ENCODE data around the gene PAPSS1. TPM values are rescaled to one million over a fixed set of nuclear protein-coding genes. Genes with fewer than 3 reads are reported as not detected.
A peak's percentile ranks its signal among the peaks of the same experiment; 100 is the strongest.

Gene PAPSS1
- total RNA-seq, 1 donor from 2014 or later = 52.9 TPM

DNA sequence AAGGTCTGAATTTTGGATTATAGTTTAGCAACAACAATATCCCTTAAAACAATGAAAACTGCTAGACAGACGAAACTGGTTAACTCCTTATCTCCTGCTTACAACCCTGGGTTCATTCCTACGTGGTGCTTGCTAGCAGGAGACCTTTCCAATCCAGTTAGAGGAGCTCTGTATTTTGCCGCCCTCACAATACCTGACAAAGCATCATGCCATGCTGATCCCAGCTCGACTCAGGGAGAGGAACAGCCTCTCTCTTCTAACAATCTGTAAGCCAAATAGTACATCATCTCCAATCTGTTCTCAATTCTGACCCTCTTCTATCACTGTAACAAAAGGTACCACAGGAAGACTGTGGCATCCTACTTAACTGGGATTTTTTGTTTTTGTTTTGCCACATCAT lies 74.4 kb downstream of the PAPSS1 start:
- intact Hi-C loops (cut with DNase I) = no loop called here
- no peak for ATAC-seq
- DNase-seq (ENCODE audit: low spot score) = no peak

DNA sequence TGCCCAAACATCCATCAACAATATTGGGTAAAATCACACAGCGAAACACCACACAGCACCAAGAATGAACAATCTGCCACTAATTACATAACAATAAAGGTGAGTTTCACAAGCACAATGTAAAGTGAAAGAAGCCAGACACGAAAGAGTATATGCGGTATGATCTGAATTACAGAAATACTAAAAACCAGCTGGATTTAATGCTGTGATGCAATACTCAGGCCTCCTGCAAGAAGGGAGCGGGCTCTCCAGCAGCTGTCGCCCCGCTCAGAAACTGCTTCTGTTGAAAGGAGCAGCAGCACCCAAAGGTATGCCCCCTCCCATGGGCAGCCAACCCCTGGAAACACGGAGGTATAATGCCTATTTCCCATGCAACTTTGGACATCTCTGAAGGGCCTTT lies 77.0 kb downstream of the PAPSS1 start:
- DNase-seq (ENCODE audit: low spot score) = no peak
- no peak for ATAC-seq
- intact Hi-C loops (cut with DNase I) = no loop called here

DNA sequence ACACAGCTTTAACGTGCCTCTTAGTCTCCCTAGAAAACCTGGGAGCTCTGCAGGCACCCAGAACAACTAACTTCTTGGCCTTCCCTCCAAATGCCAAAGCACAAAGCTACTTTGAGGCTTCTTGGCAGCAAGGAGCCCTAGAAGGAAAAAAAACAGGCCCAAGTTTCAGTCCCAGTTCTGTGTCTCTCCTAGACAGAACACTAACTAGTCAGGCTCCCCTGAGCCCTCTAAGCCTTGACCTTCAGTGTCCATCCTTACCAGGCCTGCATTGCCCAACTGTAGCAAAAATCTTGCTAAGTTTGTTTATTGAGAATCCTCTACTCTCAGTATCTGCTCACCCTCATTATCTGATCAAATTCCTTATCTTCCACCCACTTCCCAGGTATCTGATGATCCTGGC lies 79.2 kb downstream of the PAPSS1 start:
- intact Hi-C loops (cut with DNase I) = no loop called here
- DNase-seq (ENCODE audit: low spot score) = no peak
- peak; percentile 53 for ATAC-seq

DNA sequence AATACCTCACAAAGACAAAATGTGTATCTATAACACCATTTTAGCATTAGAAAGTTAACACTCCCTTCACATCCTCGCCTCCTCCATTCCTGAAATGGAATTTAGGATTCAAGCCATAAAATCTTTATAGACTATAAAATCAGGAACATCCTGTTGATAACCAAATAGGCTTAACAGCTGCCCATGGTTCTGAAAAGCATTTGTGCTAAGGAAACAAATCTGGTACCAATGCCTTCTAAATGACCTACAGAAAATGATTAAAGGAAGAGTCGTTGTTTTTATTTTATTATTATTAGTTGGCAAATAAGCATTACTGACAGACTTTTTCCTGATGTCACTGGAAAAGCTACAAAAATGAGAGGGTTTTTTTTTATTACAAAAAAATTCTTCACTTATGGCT lies 79.8 kb downstream of the PAPSS1 start:
- ATAC-seq = no peak
- DNase-seq (ENCODE audit: low spot score) = no peak
- intact Hi-C loops (cut with DNase I) = no loop called here

DNA sequence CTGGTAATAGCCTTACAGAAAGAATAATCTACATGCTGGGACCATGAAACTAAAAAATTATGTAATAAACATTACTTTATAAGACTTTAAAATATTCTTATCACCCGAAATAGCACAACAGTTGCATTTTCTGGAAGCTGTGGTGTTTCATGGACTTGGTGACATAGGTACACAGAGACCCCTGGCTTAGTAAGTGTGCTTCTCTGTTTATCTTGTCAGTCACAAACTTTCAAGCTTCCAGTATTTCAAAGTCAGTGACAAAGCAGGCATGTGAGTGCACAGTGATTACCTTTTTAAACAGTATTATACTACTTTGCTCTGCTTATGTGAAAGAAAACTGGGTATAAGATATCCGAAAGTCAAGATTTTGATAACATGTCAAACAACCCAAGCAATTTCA lies 84.3 kb downstream of the PAPSS1 start:
- intact Hi-C loops (cut with DNase I) = no loop called here
- ATAC-seq = no peak
- no peak for DNase-seq (ENCODE audit: low spot score)

DNA sequence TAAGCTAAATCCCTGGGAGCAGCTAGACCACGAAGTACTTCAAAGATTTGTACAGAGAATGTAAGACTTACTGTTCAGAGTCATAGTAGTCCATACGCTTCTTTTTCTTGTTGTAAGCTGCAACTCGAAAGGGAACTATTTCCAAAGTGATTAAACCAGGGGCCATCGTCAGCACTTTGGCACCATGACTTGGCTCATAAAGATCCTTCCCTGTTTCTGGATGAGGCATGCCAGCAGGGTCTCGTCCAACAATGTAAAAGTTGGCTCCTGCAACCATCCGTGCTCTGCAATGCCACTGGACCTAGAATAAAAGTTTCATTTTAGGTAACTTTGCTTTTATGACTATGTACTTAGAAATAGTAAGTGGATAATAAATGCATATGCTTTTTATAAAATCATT lies 88.5 kb downstream of the PAPSS1 start:
- intact Hi-C loops (cut with DNase I) = no loop called here
- DNase-seq (ENCODE audit: low spot score) (no peak), ATAC-seq (no peak)

DNA sequence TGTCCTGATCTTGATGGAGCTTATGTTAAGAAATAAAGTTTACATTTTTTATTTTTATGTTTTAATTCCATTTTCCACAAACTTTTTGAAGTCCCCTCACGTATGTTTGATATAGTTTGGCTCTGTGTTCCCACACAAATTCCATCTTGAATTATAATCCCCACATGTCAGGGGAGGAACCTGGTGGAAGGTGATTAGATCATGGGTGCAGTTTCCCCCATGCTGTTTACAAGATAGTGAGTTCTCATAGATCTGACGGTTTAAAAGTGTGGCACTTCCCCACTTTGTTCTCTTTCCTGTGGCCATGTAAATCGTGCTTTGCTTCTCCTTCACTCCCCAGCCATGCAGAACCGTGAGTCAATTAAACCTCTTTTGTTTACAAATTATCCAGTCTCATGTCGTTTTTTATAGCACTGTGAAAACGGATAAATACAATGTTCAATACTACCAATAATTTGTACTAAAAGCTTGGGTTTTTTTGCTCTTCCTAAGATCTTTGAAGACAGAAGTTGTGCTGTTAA lies 89.8 kb downstream of the PAPSS1 start:
- DNase-seq (ENCODE audit: low spot score) (no peak), ATAC-seq (no peak)
- intact Hi-C loops (cut with DNase I) = no loop called here

DNA sequence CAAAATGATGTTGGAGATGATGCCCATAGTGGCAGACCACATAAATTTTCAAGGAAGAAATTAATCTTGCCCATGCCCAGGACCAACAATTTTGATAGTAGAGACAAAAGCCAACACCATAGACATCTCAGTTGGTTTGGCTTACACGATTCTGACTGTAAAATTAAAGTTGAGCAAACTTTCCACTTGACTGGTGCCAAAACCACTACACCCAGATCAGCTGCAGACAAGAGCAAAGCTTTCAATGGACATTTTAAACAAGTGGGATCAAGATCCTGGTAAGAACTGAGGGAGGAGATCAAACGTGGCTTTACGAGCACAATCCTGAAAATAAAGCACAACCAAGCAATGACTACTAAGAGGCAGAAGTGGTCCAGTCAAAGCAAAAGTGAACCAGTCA lies 90.7 kb downstream of the PAPSS1 start:
- ATAC-seq (peak; percentile 81), DNase-seq (ENCODE audit: low spot score) (no peak)
- intact Hi-C loops (cut with DNase I) = no loop called here

DNA sequence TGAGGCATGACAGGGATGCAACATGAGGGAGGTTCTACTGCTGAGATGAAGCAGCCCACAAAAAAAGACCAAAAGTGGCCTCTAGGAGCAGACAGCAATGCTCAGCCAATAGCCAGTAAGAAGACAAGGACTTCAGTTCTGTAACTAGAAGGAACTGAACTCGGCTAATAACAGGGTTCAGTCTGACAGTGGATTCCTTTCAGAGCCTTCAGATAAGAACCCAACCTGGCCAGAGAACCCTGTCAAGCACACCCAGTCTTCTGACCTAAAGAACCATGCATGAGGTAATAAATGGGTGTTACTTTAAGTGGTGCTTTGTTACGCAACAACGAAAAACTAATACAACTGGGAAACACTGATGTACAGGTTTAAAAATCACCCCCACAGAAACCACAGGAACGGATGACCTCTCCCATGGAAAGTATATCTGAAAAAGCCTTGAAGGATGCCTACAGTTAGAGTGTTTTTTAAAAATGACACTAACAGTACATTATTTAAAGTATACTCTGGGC lies 94.6 kb downstream of the PAPSS1 start:
- intact Hi-C loops (cut with DNase I) = no loop called here
- ATAC-seq (no peak), DNase-seq (ENCODE audit: low spot score) (no peak)

DNA sequence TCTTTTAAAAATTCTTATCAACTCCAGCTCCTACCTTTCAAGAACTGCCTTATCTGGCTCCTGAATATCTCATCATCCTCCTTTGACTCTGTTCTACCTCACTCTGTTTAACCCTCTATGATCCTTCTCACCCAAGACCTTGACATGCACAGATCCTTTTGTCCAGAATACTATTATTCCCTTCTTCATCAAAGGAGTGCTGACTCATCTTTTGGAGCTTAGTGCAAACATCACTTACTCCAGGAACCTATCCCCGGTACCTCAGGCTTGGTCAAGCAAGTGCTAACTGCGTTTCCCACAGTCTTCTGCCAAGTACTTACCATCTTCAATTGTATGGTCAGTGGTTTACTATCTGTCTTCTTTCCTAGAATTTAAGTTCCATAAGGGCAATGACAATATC lies 96.0 kb downstream of the PAPSS1 start:
- DNase-seq (ENCODE audit: low spot score) (no peak), ATAC-seq (no peak)
- intact Hi-C loops (cut with DNase I) = no loop called here

DNA sequence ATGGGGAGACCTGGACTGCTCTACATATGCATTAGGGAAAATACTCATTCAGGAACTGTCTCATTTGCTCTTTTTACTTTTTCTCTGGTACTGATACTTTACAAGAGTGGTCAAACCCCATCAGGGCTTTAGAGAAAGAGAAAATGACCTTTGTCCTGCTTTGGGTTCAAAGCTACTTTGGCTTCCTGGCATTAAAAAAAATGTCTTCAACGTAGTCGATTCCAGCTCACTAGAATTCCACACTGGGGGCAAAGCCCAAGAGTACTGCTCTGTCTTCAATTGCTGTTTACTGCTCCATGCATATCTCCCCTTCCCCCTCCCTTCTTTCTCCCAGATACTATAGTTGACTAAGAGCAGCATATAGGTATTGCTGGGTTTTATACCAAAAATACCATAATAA lies 98.0 kb downstream of the PAPSS1 start:
- ATAC-seq = no peak
- no peak for DNase-seq (ENCODE audit: low spot score)
- intact Hi-C loops (cut with DNase I) = no loop called here

DNA sequence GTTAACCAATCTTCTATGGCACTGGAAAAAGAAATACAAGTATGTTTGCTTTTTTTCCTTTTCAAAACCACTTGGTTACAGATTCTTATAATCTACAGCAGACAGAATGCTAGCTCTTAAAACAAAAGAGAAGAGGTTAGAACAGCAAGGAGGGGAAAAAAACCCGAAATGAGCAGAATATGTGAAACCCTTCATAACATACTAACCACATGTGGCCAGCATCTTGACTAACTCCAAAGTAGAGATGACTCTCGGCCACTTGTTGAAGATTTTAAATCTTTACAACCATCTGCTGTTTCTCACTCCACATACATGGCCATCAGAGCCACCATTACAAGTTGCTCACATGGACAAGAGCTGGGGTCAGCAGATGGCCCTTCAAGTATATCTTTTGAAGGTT lies 100.3 kb downstream of the PAPSS1 start:
- ATAC-seq (no peak), DNase-seq (ENCODE audit: low spot score) (no peak)
- intact Hi-C loops (cut with DNase I) = no loop called here

DNA sequence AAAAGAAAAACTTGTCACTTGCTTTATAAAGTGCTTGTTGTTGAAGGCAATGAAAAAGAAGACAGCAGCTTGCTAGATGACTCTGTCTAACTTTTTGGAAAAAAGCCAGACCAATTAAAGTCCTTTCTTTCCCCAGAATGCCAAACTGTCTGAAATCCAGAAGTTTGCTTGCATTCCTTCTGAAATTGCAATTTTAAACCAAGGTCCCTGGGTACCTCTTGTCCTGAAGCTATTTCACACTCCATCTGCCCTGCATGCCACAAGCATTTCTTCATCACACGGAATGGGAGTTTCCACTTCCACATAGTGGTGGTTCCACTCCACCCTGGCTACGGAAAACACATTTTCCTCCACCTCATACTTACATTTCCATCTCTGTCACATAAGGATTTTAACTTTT lies 101.0 kb downstream of the PAPSS1 start:
- peak; percentile 90 for ATAC-seq
- intact Hi-C loops (cut with DNase I) = no loop called here

DNA sequence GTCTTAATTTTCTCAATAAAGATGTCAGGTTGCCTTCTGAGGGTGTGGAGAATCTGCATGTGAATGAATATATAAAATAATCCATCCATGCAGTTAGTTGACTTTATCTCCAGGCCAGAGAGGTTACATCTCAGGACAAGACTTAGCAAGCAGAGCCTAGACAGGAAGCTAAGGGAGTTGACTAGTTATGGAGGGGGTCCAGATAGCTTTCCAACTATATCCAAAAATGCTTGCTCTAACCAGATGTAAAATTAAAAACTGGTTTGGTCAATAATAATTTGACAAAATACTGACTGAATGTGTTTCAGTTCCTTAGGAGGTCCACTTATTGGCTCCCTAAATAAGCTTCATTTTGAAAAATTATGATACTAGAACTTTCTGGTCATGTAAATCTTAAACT lies 101.4 kb downstream of the PAPSS1 start:
- intact Hi-C loops (cut with DNase I) = no loop called here
- no peak for DNase-seq (ENCODE audit: low spot score)
- ATAC-seq = no peak

More for the DNA sequence above, 101.0 kb downstream of the PAPSS1 start:
- no peak for DNase-seq (ENCODE audit: low spot score)

DNA sequence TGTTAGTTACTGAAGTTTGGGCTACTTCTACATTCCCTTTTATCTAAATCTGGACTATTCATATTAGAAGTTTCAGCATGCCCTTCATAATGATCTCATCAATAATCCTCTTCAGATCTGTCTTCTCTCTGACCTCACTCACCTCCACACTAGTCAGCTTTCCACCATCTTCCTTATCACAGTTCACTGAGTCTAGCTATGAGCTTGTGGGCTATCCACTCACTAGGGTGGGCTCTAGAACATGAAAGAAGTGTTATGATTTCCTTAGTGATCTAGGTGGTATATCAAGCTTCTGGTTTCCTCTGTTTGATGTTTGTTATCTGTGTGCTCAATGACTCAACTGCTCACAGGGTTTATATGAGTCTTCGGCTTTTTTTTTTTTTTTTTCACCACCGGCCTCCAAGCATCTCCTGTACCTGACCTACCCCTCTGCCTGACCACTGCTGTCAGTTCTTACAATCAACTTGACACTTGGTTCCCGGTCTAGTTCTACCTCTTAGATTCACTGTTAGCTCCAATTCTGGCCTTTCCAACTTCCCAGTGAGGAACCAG lies 103.1 kb downstream of the PAPSS1 start:
- ATAC-seq = no peak
- DNase-seq (ENCODE audit: low spot score) = no peak
- intact Hi-C loops (cut with DNase I) = no loop called here

DNA sequence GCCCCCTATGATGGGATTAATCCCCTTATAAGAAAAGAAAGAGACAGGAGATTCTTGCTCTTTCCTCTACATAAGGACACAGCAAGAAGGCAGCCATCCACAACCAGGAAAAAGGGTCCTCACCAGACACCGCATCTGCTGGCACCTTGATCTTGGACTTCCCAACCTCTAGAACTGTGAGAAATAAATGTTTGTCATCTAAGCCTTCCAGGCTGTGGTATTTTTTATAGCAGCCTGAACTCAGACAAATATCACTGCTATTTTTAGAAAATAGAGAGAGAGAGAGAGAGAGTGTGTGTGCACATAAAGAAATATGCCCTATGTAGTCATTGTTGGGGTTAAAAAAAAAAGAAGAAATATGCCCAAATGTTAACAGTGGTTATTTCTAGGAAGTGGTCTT lies 104.2 kb downstream of the PAPSS1 start:
- ATAC-seq = no peak
- intact Hi-C loops (cut with DNase I) = no loop called here
- no peak for DNase-seq (ENCODE audit: low spot score)

DNA sequence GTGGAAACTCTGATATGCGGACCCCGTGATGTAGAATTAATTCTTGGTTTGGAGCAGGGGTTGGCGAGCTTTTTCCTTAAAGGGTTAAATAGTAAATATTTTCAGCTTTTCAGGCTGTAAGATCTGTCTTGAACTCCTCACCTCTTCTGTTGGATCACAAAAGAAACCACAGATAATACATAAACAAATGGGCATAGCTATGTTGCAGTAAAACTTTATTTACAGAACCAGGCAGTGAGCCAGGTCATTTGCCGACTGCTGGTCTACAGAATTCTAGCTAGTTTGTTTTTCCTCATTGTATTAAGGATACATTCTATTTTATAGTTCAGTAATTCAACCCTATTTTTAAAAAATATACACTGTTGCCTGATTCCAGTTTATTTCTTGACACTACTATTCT lies 116.6 kb downstream of the PAPSS1 start:
- intact Hi-C loops (cut with DNase I) = no loop called here
- no peak for DNase-seq (ENCODE audit: low spot score)

DNA sequence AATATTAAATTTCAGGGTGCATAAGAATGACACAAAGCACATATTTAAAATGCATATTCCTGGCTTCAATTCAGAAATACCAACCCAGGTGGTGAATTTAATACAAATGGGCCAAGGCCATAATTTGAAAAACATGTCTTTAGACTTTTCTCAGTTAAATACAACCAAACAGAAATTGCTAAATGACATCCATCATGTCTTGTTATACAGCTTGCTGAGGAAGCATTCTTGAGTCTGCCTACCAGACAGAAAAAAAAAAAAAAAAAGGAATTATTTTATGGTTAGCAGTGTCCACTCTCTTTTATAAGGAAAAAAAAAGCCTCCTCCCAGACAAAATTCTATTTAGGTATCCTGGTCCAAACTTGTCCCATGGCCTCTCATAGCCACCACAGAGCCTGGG lies 119.1 kb downstream of the PAPSS1 start:
- no peak for DNase-seq (ENCODE audit: low spot score)
- ATAC-seq = no peak
- intact Hi-C loops (cut with DNase I) = no loop called here

More for the DNA sequence above, 116.6 kb downstream of the PAPSS1 start:
- no peak for ATAC-seq

DNA sequence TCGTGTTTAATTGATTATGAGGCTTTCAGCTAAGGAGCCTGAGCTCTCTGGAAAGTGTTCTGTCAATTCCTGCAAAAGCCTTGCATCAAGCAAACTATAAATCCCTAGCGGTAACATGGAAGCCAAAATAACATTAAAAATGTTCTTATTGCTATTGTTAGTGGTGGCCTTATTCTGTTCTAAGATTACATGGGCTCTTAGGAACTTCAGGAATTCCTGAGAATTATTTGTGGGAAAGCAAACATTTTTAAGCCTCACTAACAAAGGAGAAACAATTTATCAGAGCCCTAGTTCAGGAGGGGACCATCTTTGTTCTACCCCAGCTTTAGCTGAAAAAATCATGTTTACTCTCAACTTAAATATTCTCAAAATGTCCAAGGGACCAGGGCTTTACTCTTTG lies 119.6 kb downstream of the PAPSS1 start:
- no peak for ATAC-seq
- intact Hi-C loops (cut with DNase I) = no loop called here

DNA sequence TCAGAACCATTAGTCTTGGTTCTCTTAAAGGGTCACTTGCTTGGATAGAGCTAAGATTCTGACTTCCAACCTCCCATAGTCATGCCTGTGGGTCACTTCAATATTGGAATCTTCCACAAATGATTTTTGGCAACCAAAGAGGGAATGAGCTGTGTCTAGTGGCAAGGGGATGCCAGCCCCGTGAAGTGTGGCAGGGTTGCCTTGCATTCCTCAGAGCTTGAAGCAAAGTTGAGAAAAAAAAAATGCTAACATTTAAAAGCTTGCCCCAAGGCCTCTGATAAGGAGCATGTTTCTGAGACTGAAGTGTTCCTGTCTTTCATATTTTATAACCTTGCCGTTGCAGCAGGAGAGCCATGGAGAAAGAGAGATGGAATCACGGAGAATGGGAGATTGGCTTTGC lies 120.2 kb downstream of the PAPSS1 start:
- DNase-seq (ENCODE audit: low spot score) (no peak), ATAC-seq (no peak)
- intact Hi-C loops (cut with DNase I) = no loop called here

More for the DNA sequence above, 119.6 kb downstream of the PAPSS1 start:
- no peak for DNase-seq (ENCODE audit: low spot score)

DNA sequence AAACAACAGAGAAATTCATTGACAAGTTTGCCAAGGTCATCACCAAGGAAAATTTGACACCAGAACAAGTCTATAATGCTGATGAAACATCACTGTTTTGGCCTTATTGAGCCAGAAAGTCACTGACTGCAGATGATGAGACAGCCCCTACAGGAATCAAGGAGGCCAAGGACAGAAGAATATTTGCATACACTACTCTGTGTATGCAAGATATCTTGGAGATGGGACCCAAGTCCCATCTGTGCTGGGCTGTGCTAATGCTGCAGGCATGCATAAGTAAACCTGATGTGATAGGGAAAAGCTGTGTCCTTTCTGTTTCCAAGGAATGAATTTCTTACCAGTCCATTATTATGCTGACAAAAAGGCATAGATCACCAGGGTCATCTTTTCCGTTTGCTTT lies 126.8 kb downstream of the PAPSS1 start:
- DNase-seq (ENCODE audit: low spot score) = no peak
- ATAC-seq = no peak
- intact Hi-C loops (cut with DNase I) = no loop called here
